WTC11 (cell line): ENCODE data around the gene SHANK3. TPM values are rescaled to one million over a fixed set of nuclear protein-coding genes. Genes with fewer than 3 reads are reported as not detected.

Experiments used
- ATAC-seq: fragments of 200-7000 bp; cut with Tn5 transposase; 2 replicates; pipeline ENCODE4 v1.10.0; 2021; ENCODE audit warnings: mild to moderate bottlenecking, moderate library complexity
- CTCF ChIA-PET: fragments of 300-600 bp; sonication (Branson Sonifier 250); formaldehyde crosslinking; loops from one replicate; lab custom pipeline; 2021; ENCODE audit warnings: antibody characterized with exemption; lab: Charles Lee
- POLR2A ChIA-PET: fragments of 350-600 bp; sonication (Branson Sonifier 250); formaldehyde crosslinking; loops from one replicate; lab custom pipeline; 2021; ENCODE audit warnings: antibody characterized with exemption; lab: Charles Lee
- DNase-seq: peaks from one replicate; pipeline ENCODE4 v3.0.0; 2021; ENCODE audit warnings: low spot score
- H3K27ac Mint-ChIP-seq: 2 replicates; pipeline ENCODE4 v1.8.0; 2021; ENCODE audit warnings: mixed read lengths
- H3K27me3 Mint-ChIP-seq: 2 replicates; pipeline ENCODE4 v1.8.0; 2021; ENCODE audit warnings: low read depth, mild to moderate bottlenecking, moderate library complexity, mixed read lengths
- H3K36me3 Mint-ChIP-seq: 2 replicates; pipeline ENCODE4 v1.8.0; 2021; ENCODE audit warnings: mixed read lengths
- H3K4me1 Mint-ChIP-seq: 2 replicates; pipeline ENCODE4 v1.8.0; 2022; ENCODE audit warnings: mixed read lengths
- H3K4me3 Mint-ChIP-seq: 2 replicates; pipeline ENCODE4 v1.8.0; 2021; ENCODE audit warnings: mild to moderate bottlenecking, moderate library complexity, mixed read lengths
- H3K9me3 Mint-ChIP-seq: 2 replicates; pipeline ENCODE4 v1.8.0; 2021; ENCODE audit warnings: mixed read lengths
- ETV6 ChIP-seq: sonication (generic); formaldehyde crosslinking; IDR thresholded peaks from 2 replicates; pipeline ENCODE4 v1.8.1; 2022; ENCODE audit warnings: mild to moderate bottlenecking, missing genetic modification reagents
- FOXJ3 ChIP-seq: sonication (generic); formaldehyde crosslinking; IDR thresholded peaks from 2 replicates; pipeline ENCODE4 v1.9.0; 2021; ENCODE audit warnings: missing genetic modification reagents, mild to moderate bottlenecking, borderline replicate concordance
- NFYB ChIP-seq: sonication (generic); formaldehyde crosslinking; conservative IDR thresholded peaks from 2 replicates; pipeline ENCODE4 v1.8.0; 2022; ENCODE audit warnings: low read depth, missing genetic modification reagents
- NR3C1 ChIP-seq: sonication (generic); formaldehyde crosslinking; conservative IDR thresholded peaks from 2 replicates; pipeline ENCODE4 v1.8.1; 2023; ENCODE audit warnings: low read depth, mild to moderate bottlenecking, missing genetic modification reagents
- OVOL2 ChIP-seq: fragments of 250-450 bp; sonication (Bioruptor Pico); IDR thresholded peaks from 2 replicates; pipeline ENCODE4 v1.9.0; 2021; ENCODE audit warnings: mild to moderate bottlenecking, borderline replicate concordance
- RELA ChIP-seq: sonication (generic); formaldehyde crosslinking; IDR thresholded peaks from 2 replicates; pipeline ENCODE4 v1.8.1; 2022; ENCODE audit warnings: missing genetic modification reagents, mild to moderate bottlenecking, borderline replicate concordance
- SMAD4 ChIP-seq: sonication (generic); formaldehyde crosslinking; IDR thresholded peaks from 2 replicates; pipeline ENCODE4 v1.8.0; 2022; ENCODE audit warnings: mild to moderate bottlenecking, missing genetic modification reagents
- TEAD1 ChIP-seq: sonication (generic); formaldehyde crosslinking; IDR thresholded peaks from 2 replicates; pipeline ENCODE4 v1.8.0; 2022; ENCODE audit warnings: mild to moderate bottlenecking, missing genetic modification reagents
- TP53 ChIP-seq: sonication (generic); formaldehyde crosslinking; IDR thresholded peaks from 2 replicates; pipeline ENCODE4 v1.8.1; 2023; ENCODE audit warnings: mild to moderate bottlenecking, missing genetic modification reagents
- ZNF121 ChIP-seq: sonication (generic); formaldehyde crosslinking; IDR thresholded peaks from 2 replicates; pipeline ENCODE4 v1.8.0; 2023; ENCODE audit warnings: missing genetic modification reagents
- ZNF138 ChIP-seq: sonication (generic); formaldehyde crosslinking; conservative IDR thresholded peaks from 2 replicates; pipeline ENCODE4 v1.8.1; 2022; ENCODE audit warnings: mild to moderate bottlenecking, moderate library complexity, missing genetic modification reagents
- ZNF219 ChIP-seq: sonication (generic); formaldehyde crosslinking; IDR thresholded peaks from 2 replicates; pipeline ENCODE4 v1.8.0; 2023; ENCODE audit warnings: missing genetic modification reagents, mild to moderate bottlenecking, borderline replicate concordance
- ZNF416 ChIP-seq: fragments of 250-450 bp; sonication (Bioruptor Pico); IDR thresholded peaks from 2 replicates; pipeline ENCODE4 v1.9.0; 2021; ENCODE audit warnings: mild to moderate bottlenecking, inconsistent platforms
- ZNF423 ChIP-seq: fragments of 250-450 bp; sonication (Bioruptor Pico); IDR thresholded peaks from 2 replicates; pipeline ENCODE4 v2.1.2; 2022; ENCODE audit warnings: mild to moderate bottlenecking, moderate library complexity
- total RNA-seq: library from RNA; stranded (reverse); gene quantifications from 3 replicates; pipeline ENCODE4 v1.2.3, GENCODE V29; 2021
- TF ChIP-seq, protein P1 (sequence below): sonication (generic); formaldehyde crosslinking; IDR thresholded peaks from 2 replicates; pipeline ENCODE4 v1.8.0; 2022; ENCODE audit warnings: mild to moderate bottlenecking, missing genetic modification reagents
- TF ChIP-seq, protein P2 (sequence below): sonication (generic); formaldehyde crosslinking; IDR thresholded peaks from 2 replicates; pipeline ENCODE4 v1.8.1; 2023; ENCODE audit warnings: mild to moderate bottlenecking, missing genetic modification reagents, moderate library complexity
- TF ChIP-seq, protein P3 (sequence below): sonication (generic); formaldehyde crosslinking; IDR thresholded peaks from 2 replicates; pipeline ENCODE4 v1.8.0; 2022; ENCODE audit warnings: mild to moderate bottlenecking, missing genetic modification reagents
- TF ChIP-seq, protein P4 (sequence below): sonication (generic); formaldehyde crosslinking; IDR thresholded peaks from 2 replicates; pipeline ENCODE4 v1.8.0; 2023; ENCODE audit warnings: missing genetic modification reagents, mild to moderate bottlenecking, borderline replicate concordance
- TF ChIP-seq, protein P5 (sequence below): sonication (generic); formaldehyde crosslinking; IDR thresholded peaks from 2 replicates; pipeline ENCODE4 v1.8.0; 2022; ENCODE audit warnings: mild to moderate bottlenecking, missing genetic modification reagents

Gene SHANK3
- total RNA-seq, 1 experiment from 2014 or later, result 9.6 TPM

DNA sequence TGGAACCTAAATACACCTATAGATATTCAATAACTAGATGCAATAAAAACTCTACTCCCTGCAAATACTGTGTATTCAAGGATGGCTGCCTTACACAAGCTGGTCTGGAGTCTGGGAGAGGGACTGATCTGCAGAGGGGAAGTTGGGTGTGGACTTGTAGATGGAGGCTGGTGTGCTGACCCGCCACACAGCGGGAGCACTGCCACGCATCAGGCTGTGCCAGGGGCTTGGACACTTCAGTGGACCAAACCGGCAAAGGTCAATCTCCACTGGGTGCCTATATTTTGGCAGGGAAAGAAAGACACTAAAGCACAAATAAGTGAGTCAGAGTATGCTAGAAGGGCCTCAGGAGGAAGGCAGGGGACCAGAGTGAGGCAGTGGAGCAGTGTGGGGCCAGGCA, 2.1 kb upstream of the SHANK3 start (continued):
- TF ChIP-seq, protein P1, sequence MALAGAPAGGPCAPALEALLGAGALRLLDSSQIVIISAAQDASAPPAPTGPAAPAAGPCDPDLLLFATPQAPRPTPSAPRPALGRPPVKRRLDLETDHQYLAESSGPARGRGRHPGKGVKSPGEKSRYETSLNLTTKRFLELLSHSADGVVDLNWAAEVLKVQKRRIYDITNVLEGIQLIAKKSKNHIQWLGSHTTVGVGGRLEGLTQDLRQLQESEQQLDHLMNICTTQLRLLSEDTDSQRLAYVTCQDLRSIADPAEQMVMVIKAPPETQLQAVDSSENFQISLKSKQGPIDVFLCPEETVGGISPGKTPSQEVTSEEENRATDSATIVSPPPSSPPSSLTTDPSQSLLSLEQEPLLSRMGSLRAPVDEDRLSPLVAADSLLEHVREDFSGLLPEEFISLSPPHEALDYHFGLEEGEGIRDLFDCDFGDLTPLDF (CRISPR knock-in tag), result no peak
- TF ChIP-seq ZNF219 (CRISPR knock-in tag) (no peak), ETV6 (CRISPR knock-in tag) (no peak), ZNF138 (no peak), SMAD4 (CRISPR knock-in tag) (no peak), TP53 (CRISPR knock-in tag) (no peak)

DNA sequence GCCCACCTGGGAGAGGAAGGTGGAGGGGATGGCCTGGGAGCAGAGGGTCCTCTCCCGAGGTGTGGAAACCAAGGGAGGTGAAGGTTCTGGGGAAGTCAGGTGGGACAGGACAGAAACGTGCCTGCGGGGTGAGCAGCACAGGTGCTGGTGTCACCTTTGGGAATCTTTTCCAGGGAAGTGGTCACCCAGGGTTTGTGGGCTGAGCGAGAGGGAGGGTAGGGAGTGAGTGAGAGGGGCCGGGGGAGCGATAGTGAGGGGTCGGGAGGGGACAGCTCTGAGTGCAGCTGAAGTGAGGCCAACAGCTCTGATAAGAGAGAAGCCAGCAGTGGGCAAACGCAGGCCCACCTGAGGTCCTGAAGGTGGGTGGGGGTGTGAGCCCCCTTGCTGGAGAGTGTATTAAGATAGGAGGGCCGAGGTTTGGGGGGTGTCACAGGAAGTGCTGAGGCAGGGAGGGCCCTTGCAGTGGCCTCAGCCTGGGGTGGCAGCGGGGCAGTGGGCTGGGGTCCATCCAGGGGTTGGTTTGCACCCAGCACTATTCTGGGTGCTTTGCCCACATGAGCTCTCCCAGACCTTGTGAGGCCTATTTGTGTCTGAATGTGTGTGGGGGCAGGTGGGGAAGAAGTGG, 1.6 kb upstream of the SHANK3 start:
- H3K4me3 Mint-ChIP-seq, result no peak overlapping the region
- no peak for DNase-seq

More for the DNA sequence above, 1.6 kb upstream of the SHANK3 start:
- Mint-ChIP-seq H3K9me3 (no peaks in the 10 kb centered on the region), H3K36me3 (no peaks in the 10 kb centered on the region), H3K27me3 (peaks cover 71% of the 10 kb centered on the region), H3K4me1 (peaks cover 13% of the 10 kb centered on the region), H3K27ac (no peak overlapping the region)
- TF ChIP-seq ZNF416 (CRISPR knock-in tag), result no peak
- no peak for TF ChIP-seq ZNF121 (CRISPR knock-in tag)
- TF ChIP-seq ZNF423 (CRISPR knock-in tag), result no peak
- TF ChIP-seq, protein P2, sequence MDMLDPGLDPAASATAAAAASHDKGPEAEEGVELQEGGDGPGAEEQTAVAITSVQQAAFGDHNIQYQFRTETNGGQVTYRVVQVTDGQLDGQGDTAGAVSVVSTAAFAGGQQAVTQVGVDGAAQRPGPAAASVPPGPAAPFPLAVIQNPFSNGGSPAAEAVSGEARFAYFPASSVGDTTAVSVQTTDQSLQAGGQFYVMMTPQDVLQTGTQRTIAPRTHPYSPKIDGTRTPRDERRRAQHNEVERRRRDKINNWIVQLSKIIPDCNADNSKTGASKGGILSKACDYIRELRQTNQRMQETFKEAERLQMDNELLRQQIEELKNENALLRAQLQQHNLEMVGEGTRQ, result no peak
- TF ChIP-seq SMAD4 (CRISPR knock-in tag), result no peak
- TF ChIP-seq, protein P3, sequence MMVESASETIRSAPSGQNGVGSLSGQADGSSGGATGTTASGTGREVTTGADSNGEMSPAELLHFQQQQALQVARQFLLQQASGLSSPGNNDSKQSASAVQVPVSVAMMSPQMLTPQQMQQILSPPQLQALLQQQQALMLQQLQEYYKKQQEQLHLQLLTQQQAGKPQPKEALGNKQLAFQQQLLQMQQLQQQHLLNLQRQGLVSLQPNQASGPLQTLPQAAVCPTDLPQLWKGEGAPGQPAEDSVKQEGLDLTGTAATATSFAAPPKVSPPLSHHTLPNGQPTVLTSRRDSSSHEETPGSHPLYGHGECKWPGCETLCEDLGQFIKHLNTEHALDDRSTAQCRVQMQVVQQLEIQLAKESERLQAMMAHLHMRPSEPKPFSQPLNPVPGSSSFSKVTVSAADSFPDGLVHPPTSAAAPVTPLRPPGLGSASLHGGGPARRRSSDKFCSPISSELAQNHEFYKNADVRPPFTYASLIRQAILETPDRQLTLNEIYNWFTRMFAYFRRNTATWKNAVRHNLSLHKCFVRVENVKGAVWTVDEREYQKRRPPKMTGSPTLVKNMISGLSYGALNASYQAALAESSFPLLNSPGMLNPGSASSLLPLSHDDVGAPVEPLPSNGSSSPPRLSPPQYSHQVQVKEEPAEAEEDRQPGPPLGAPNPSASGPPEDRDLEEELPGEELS (CRISPR knock-in tag), result no peak
- TF ChIP-seq TEAD1 (CRISPR knock-in tag), result no peak
- TF ChIP-seq, protein P4, sequence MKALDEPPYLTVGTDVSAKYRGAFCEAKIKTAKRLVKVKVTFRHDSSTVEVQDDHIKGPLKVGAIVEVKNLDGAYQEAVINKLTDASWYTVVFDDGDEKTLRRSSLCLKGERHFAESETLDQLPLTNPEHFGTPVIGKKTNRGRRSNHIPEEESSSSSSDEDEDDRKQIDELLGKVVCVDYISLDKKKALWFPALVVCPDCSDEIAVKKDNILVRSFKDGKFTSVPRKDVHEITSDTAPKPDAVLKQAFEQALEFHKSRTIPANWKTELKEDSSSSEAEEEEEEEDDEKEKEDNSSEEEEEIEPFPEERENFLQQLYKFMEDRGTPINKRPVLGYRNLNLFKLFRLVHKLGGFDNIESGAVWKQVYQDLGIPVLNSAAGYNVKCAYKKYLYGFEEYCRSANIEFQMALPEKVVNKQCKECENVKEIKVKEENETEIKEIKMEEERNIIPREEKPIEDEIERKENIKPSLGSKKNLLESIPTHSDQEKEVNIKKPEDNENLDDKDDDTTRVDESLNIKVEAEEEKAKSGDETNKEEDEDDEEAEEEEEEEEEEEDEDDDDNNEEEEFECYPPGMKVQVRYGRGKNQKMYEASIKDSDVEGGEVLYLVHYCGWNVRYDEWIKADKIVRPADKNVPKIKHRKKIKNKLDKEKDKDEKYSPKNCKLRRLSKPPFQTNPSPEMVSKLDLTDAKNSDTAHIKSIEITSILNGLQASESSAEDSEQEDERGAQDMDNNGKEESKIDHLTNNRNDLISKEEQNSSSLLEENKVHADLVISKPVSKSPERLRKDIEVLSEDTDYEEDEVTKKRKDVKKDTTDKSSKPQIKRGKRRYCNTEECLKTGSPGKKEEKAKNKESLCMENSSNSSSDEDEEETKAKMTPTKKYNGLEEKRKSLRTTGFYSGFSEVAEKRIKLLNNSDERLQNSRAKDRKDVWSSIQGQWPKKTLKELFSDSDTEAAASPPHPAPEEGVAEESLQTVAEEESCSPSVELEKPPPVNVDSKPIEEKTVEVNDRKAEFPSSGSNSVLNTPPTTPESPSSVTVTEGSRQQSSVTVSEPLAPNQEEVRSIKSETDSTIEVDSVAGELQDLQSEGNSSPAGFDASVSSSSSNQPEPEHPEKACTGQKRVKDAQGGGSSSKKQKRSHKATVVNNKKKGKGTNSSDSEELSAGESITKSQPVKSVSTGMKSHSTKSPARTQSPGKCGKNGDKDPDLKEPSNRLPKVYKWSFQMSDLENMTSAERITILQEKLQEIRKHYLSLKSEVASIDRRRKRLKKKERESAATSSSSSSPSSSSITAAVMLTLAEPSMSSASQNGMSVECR (CRISPR knock-in tag), result no peak
- TF ChIP-seq TP53 (CRISPR knock-in tag), result no peak
- TF ChIP-seq ZNF219 (CRISPR knock-in tag), result no peak
- TF ChIP-seq NR3C1 (CRISPR knock-in tag), result no peak
- TF ChIP-seq, protein P5, sequence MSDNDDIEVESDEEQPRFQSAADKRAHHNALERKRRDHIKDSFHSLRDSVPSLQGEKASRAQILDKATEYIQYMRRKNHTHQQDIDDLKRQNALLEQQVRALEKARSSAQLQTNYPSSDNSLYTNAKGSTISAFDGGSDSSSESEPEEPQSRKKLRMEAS (CRISPR knock-in tag), result no peak
- TF ChIP-seq RELA (CRISPR knock-in tag), result no peak
- TF ChIP-seq NFYB (CRISPR knock-in tag), result no peak
- no peak for TF ChIP-seq OVOL2 (CRISPR knock-in tag)
- no peak for TF ChIP-seq FOXJ3 (CRISPR knock-in tag)
- ATAC-seq, result no peak
- ChIA-PET POLR2A (no interaction called here), CTCF (interaction anchor here (0.9 kb wide), 1 partner anchor 21 kb away, joined by 3 read pairs; no protein-coding TSS in a partner anchor)
